ENCODE data around the gene DTX3. TPM values are rescaled to one million over a fixed set of nuclear protein-coding genes. Genes with fewer than 3 reads are reported as not detected.

The DTX3 gene
- polyA plus RNA-seq, 1 donor from 2014 or later, result 141 TPM

GRCh38 chr12:57619434-57620244, 15.0 kb downstream of the DTX3 start:
- TF ChIP-seq, protein P1, sequence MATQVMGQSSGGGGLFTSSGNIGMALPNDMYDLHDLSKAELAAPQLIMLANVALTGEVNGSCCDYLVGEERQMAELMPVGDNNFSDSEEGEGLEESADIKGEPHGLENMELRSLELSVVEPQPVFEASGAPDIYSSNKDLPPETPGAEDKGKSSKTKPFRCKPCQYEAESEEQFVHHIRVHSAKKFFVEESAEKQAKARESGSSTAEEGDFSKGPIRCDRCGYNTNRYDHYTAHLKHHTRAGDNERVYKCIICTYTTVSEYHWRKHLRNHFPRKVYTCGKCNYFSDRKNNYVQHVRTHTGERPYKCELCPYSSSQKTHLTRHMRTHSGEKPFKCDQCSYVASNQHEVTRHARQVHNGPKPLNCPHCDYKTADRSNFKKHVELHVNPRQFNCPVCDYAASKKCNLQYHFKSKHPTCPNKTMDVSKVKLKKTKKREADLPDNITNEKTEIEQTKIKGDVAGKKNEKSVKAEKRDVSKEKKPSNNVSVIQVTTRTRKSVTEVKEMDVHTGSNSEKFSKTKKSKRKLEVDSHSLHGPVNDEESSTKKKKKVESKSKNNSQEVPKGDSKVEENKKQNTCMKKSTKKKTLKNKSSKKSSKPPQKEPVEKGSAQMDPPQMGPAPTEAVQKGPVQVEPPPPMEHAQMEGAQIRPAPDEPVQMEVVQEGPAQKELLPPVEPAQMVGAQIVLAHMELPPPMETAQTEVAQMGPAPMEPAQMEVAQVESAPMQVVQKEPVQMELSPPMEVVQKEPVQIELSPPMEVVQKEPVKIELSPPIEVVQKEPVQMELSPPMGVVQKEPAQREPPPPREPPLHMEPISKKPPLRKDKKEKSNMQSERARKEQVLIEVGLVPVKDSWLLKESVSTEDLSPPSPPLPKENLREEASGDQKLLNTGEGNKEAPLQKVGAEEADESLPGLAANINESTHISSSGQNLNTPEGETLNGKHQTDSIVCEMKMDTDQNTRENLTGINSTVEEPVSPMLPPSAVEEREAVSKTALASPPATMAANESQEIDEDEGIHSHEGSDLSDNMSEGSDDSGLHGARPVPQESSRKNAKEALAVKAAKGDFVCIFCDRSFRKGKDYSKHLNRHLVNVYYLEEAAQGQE (IDR thresholded peaks at IDR 0.05; ENCODE audit: borderline replicate concordance), result no peak
- TF ChIP-seq SMC3 (conservative IDR thresholded peaks at IDR 0.05; ENCODE audit: poor library complexity), result no peak
- TF ChIP-seq, protein P2, sequence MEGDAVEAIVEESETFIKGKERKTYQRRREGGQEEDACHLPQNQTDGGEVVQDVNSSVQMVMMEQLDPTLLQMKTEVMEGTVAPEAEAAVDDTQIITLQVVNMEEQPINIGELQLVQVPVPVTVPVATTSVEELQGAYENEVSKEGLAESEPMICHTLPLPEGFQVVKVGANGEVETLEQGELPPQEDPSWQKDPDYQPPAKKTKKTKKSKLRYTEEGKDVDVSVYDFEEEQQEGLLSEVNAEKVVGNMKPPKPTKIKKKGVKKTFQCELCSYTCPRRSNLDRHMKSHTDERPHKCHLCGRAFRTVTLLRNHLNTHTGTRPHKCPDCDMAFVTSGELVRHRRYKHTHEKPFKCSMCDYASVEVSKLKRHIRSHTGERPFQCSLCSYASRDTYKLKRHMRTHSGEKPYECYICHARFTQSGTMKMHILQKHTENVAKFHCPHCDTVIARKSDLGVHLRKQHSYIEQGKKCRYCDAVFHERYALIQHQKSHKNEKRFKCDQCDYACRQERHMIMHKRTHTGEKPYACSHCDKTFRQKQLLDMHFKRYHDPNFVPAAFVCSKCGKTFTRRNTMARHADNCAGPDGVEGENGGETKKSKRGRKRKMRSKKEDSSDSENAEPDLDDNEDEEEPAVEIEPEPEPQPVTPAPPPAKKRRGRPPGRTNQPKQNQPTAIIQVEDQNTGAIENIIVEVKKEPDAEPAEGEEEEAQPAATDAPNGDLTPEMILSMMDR (IDR thresholded peaks at IDR 0.05; ENCODE audit: poor library complexity, severe bottlenecking), result no peak
- no peak for TF ChIP-seq EZH2 (IDR thresholded peaks at IDR 0.05; ENCODE audit: borderline replicate concordance, insufficient read depth, low read length, poor library complexity, severe bottlenecking)
- TF ChIP-seq RAD21 (conservative IDR thresholded peaks at IDR 0.05), result no peak
- TF ChIP-seq TAF1 (IDR thresholded peaks at IDR 0.05; ENCODE audit: low read depth), result no peak
- no peak for TF ChIP-seq MXI1 (conservative IDR thresholded peaks at IDR 0.05; ENCODE audit: poor library complexity, severe bottlenecking)
- no peak for TF ChIP-seq POLR2AphosphoS5 (IDR thresholded peaks at IDR 0.05)
- no peak for TF ChIP-seq EP300 (conservative IDR thresholded peaks at IDR 0.05; ENCODE audit: poor library complexity, severe bottlenecking)
- Histone ChIP-seq H3K9me3 (ENCODE audit: low read length) (no peaks in the 10 kb centered on the region), H3K27me3 (ENCODE audit: insufficient read depth, low read depth, low read length) (peaks cover 66% of the 10 kb centered on the region), H3K4me2 (ENCODE audit: low read length) (no peak overlapping the region), H3K4me3 (ENCODE audit: low read length) (no peak overlapping the region), H3K27ac (ENCODE audit: low read length) (no peak overlapping the region), H3K79me2 (replicated peaks; ENCODE audit: insufficient read depth, low read length) (no peaks in the 10 kb centered on the region), H4K20me1 (ENCODE audit: insufficient read depth) (no peaks in the 10 kb centered on the region), H3K9ac (ENCODE audit: low read length) (no peak overlapping the region), H3F3A (ENCODE audit: insufficient read depth, low read length, poor library complexity, severe bottlenecking) (no peaks in the 10 kb centered on the region), H2AFZ (ENCODE audit: low read depth, low read length) (no peak overlapping the region), H3K9me2 (ENCODE audit: insufficient read depth, low read length) (no peaks in the 10 kb centered on the region), H3K36me3 (ENCODE audit: insufficient read depth, low read length) (no peaks in the 10 kb centered on the region)

- Histone ChIP-seq H3F3A (ENCODE audit: insufficient read depth, low read length, poor library complexity, severe bottlenecking) (no peaks in the 10 kb centered on the region), H3K36me3 (ENCODE audit: insufficient read depth, low read length) (no peaks in the 10 kb centered on the region), H3K9ac (ENCODE audit: low read length) (no peak overlapping the region), H4K20me1 (ENCODE audit: insufficient read depth) (no peaks in the 10 kb centered on the region), H3K27me3 (ENCODE audit: insufficient read depth, low read depth, low read length) (peaks cover 69% of the 10 kb centered on the region), H2AFZ (ENCODE audit: low read depth, low read length) (no peak overlapping the region), H3K27ac (ENCODE audit: low read length) (no peak overlapping the region), H3K9me3 (ENCODE audit: low read length) (no peaks in the 10 kb centered on the region), H3K79me2 (replicated peaks; ENCODE audit: insufficient read depth, low read length) (no peaks in the 10 kb centered on the region), H3K4me3 (ENCODE audit: low read length) (no peak overlapping the region), H3K4me2 (ENCODE audit: low read length) (no peak overlapping the region), H3K9me2 (ENCODE audit: insufficient read depth, low read length) (no peaks in the 10 kb centered on the region)
- TF ChIP-seq RAD21 (conservative IDR thresholded peaks at IDR 0.05) (no peak), EZH2 (IDR thresholded peaks at IDR 0.05; ENCODE audit: borderline replicate concordance, insufficient read depth, low read length, poor library complexity, severe bottlenecking) (no peak), TAF1 (IDR thresholded peaks at IDR 0.05; ENCODE audit: low read depth) (no peak), POLR2AphosphoS5 (IDR thresholded peaks at IDR 0.05) (no peak), SMC3 (conservative IDR thresholded peaks at IDR 0.05; ENCODE audit: poor library complexity) (no peak), MXI1 (conservative IDR thresholded peaks at IDR 0.05; ENCODE audit: poor library complexity, severe bottlenecking) (no peak), EP300 (conservative IDR thresholded peaks at IDR 0.05; ENCODE audit: poor library complexity, severe bottlenecking) (no peak)
- TF ChIP-seq, protein P2 (IDR thresholded peaks at IDR 0.05; ENCODE audit: poor library complexity, severe bottlenecking), result no peak
- TF ChIP-seq, protein P1 (IDR thresholded peaks at IDR 0.05; ENCODE audit: borderline replicate concordance), result no peak
These were observed 15.8 kb downstream of the DTX3 start for GRCh38 chr12:57620245-57620935.
